B cell (primary cell): ENCODE measurements around the gene ZBTB16.

ENCODE experiments used
- CTCF ChIP-seq: fragments of 200-600 bp; IDR thresholded peaks from one replicate; pipeline ENCODE4 v1.8.0; 2022; ENCODE audit warnings: antibody characterized with exemption, mild to moderate bottlenecking
- EZH2 ChIP-seq: IDR thresholded peaks from 2 replicates; pipeline ENCODE4 v1.6.1; 2012; ENCODE audit warnings: borderline replicate concordance, low read depth, mild to moderate bottlenecking, moderate library complexity, low read length; ENCODE audit not compliant: insufficient read depth, poor library complexity, severe bottlenecking

- TF ChIP-seq CTCF (peak; percentile 69), EZH2 (no peak)
Observed at GRCh38 chr11:114036147-114036811, 23.2 kb upstream of the ZBTB16 start.
